HG03196 (cell line): Measurements from ENCODE around the gene EPAS1.

Experiments
- ATAC-seq: cut with Tn5 transposase; IDR thresholded peaks from one replicate; pipeline ENCODE4 v1.9.1; 2021; ENCODE audit not compliant: unreplicated experiment

The EPAS1 gene

GRCh38 chr2:46296840-46297545, at the start of gene EPAS1:
Gene EPAS1 (plus strand): TSS chr2:46297407. CDS start chr2:46297912, 505 bp downstream.
- ATAC-seq, result peak; percentile 84

- ATAC-seq, result no peak
These were observed 49.0 kb upstream of the EPAS1 start for GRCh38 chr2:46248171-46248570.

DNA sequence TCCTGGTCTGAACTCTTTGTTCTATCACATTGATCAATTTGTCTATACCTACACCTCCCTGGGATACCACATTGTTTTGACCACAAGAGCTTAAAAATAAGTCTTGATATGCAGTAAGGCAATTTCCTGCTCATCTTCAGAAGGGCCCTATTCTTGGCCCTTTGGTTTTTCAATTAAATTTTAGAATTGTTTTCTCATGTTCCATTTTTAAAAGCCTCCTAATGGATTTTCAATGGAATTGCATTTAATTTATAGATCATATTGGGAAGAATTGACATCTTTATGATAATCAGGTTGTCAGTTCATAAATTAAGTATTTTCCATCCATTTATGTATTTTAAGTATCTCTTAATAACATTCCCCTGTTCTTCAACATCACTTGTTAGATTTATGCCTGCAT, 47.6 kb upstream of the EPAS1 start:
- no peak for ATAC-seq

GRCh38 chr2:46252891-46253659, 44.1 kb upstream of the EPAS1 start:
- ATAC-seq, result no peak

DNA sequence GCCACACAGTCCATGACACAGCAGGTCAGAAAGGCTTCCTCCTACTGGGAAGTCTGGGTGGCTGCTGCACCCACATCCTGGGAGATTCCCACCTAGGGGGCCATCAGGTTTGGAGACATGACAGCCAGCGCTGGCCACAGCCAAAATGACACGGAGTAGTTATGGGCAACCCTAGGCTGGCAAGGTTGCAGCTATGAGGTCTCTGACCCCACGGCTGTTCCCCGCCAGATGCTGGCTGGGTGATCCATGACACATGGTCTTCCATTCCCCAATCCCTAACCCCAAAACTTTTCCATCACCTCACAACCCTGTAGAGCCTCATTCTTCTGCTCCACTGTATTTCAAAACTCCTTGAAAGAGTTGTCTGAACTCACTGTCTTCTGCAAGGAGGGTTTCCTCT, 42.7 kb upstream of the EPAS1 start:
- ATAC-seq, result no peak

- ATAC-seq, result no peak
These were observed 40.6 kb upstream of the EPAS1 start for GRCh38 chr2:46256563-46257142.

GRCh38 chr2:46257476-46257875, 39.7 kb upstream of the EPAS1 start:
- no peak for ATAC-seq

DNA sequence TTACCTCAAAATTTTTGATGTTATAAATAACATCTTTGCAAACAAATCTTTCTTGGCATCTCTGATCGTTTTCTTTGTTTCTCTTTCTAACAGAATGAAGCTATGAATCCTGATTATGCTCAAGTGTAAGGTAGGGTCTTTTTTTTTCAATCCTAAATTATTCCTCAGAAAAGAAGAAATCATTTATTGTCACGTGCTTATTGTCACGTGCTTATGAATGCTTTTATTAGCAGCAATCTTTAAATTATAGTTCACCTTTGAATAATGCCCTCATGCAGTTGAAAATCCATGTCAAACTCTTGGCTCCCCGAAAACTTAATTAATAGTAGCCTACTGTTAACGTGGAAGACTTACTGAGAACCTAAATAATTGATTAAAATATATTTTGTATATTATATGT, 39.2 kb upstream of the EPAS1 start:
- ATAC-seq, result no peak

GRCh38 chr2:46258937-46259776, 38.0 kb upstream of the EPAS1 start:
- ATAC-seq, result no peak

GRCh38 chr2:46259777-46260168, 37.4 kb upstream of the EPAS1 start:
- ATAC-seq, result no peak

DNA sequence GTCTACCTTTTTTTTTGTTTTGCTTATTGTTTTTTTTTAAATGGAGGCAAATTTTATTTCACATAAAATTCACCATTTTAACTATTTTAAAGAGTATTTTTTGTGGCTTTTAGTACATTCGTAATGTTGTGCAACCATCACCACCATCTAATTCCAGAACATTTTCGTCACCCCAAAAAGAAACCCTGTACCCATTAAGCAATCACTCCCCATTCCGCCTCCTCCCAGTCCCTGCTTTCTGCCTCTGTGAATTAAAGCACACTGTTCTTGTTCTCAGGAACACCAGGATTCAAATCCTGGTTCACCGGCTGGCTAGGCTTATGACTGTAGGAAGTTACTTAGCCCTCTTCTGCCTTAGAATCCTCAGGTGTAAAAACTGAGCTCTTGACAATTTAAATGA, 36.9 kb upstream of the EPAS1 start:
- no peak for ATAC-seq

DNA sequence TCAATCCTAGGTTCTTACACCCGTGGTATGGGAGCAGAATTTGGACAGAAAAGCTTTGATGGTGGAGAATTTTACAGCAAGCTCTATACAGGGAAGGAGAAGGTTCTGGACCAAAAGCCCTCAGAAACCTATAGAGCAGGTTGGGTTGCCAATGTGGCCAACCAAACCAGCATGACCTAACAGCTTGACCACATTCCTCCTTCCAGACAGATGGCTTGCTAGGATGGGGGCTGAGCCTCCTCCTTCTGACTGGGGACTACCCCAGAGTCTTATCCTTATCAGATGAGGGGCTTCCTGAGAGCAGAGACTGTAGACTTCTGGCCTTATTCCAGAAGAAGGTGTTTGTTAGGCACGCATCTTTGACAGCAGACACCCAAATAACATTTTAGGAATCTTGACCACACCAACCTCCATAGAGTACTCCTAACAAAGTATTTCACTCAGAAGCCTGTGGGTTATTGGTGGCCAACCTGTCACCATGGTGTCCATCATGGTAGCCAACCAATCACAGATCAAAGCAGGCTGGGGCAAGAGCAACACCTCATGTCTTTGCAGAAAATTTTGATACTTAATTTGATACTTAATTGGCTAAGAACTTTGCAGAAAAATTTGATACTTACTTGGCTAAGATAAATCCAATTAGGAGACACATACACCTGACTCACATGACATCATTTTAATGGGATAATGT, 34.8 kb upstream of the EPAS1 start:
- ATAC-seq, result no peak

GRCh38 chr2:46263347-46263746, 33.9 kb upstream of the EPAS1 start:
- no peak for ATAC-seq

DNA sequence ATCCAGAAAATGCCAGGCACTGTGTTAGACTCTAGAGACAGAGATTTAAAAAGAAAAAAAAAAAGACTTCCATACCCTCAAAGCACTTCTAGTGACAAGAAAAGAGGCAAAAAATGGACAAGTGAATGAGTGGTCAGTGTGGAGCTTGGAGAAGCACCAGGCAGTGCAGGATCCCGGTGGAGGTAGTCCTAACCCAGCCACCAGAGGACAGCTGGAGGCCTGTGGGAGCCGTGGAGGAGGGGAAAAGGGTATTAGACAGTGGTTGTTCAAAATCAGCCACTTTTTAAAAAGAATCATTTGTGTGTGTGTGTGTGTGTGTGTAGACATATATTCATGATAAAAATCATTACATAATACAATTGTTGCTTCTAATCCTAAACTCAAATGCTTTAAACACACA, 32.8 kb upstream of the EPAS1 start:
- ATAC-seq, result no peak

DNA sequence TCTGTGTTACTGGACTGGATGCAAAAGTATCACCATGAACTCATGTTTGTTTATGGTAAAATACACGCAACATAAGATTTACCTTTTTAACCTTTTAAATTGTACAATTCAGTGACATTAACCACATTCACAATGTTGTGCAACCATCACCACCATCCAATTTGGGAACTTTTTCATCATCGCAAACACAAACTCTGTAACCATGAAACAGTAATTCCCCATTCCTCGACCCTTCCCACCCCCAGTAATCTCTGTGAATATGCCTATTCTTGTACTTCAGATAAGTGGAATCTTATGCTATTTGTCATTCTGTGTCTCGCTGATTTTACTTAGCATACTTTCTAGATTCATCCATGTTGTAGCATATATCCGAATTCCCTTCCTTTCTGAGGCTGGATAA, 31.1 kb upstream of the EPAS1 start:
- ATAC-seq, result no peak

DNA sequence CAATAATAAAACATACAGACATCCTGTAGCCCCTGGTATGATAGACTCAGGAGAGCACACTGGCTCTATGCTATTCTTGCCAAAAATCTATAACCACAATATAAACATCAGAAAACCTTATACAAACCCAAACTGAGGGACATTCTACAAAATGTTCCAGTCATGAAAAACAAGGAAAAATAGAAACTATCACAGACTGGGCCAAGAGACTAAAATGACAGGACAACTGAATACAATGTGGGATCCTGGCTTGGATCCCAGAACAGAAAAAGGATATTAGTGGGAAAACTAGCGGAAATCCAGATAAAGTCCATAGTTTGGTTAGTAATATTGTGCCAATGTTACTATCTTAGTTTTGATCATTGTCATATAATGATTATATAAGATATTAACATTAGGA, 29.6 kb upstream of the EPAS1 start:
- ATAC-seq, result no peak

DNA sequence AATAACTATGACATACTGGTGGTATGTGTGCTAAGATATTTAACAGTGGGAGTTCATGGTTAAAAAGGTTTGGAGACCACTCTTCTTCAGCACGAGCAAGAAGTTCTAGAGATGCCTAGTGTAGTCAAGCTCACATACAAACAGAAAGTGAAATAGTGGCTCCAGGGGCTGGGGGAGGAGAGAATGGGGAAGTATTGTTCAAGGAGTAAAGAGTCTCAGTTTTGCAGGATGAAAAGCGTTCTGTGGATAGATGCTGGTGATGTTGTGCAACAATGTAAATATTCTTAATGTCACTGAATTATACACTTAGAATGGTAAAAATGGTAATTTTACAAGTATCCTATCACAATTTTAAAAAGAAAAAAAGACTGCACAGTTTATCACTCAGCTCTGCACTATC, 29.0 kb upstream of the EPAS1 start:
- no peak for ATAC-seq

DNA sequence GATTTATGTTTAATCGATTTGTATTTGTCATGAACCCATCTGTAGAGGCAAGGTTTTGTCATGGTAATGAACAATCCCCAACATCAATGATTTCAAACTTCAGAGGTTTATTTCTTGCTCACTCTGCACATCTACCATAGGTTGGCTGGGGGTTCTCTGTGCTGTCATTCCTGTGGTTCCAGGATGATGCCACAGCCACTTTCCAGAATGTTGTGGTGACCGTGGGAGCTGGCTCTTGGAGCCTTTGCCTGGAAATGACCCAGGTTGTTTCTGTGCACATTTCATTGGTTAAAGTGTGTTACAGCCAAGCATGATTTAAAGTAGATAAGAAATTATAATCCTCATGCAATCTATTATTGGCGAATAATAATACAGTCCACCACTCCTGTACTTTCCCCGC, 28.2 kb upstream of the EPAS1 start:
- no peak for ATAC-seq

- no peak for ATAC-seq
These were observed 27.5 kb upstream of the EPAS1 start for GRCh38 chr2:46269544-46270273.

GRCh38 chr2:46270384-46270783, 26.8 kb upstream of the EPAS1 start:
- no peak for ATAC-seq
